Thoracic aorta (tissue), 2 donors: Measurements from ENCODE around the gene DLG1. TPM values are rescaled to one million over a fixed set of nuclear protein-coding genes. Genes with fewer than 3 reads are reported as not detected.
"Not testable (repeated sequence)": the region's sequence is repeated elsewhere in the genome, so short reads cannot be mapped to it uniquely, and the experiment has no call there.

Experiments
- ATAC-seq: fragments of 150-250 bp; one replicate; pipeline ENCODE4 v1.8.0; 2017; ENCODE audit warnings: low read depth; ENCODE audit not compliant: insufficient number of reproducible peaks, low FRiP score
- DNase-seq: peaks from one replicate; pipeline ENCODE4 v3.0.0-alpha.2; 2020; ENCODE audit warnings: low spot score
- H3K27ac ChIP-seq, 2 donors: fragments of 200-600 bp; sonication (generic); 1 replicate in 1 of 2; 2 replicates in 1 of 2; pipeline ENCODE4 v1.5.1; 2016; ENCODE audit warnings: mild to moderate bottlenecking in 2 of 2, moderate library complexity in 2 of 2
- H3K27me3 ChIP-seq: fragments of 200-600 bp; sonication (generic); replicated peaks from 2 replicates; pipeline ENCODE4 v1.6.0; 2016; ENCODE audit warnings: mild to moderate bottlenecking; ENCODE audit not compliant: insufficient read depth
- H3K36me3 ChIP-seq: fragments of 200-600 bp; sonication (generic); one replicate; pipeline ENCODE4 v1.5.1; 2016
- H3K4me1 ChIP-seq, 2 donors: fragments of 200-600 bp; sonication (generic); 1 replicate in 1 of 2; 2 replicates in 1 of 2; pipeline versions ENCODE4 v1.5.1 to v1.6.0; 2016; ENCODE audit warnings: low read depth in 2 of 2, mild to moderate bottlenecking in 1 of 2; ENCODE audit not compliant: control insufficient read depth in 1 of 2
- H3K4me3 ChIP-seq: fragments of 200-600 bp; sonication (generic); 2 replicates; pipeline ENCODE4 v1.5.1; 2016; ENCODE audit warnings: mild to moderate bottlenecking
- H3K9me3 ChIP-seq: fragments of 200-600 bp; sonication (generic); 2 replicates; pipeline ENCODE4 v1.5.1; 2016
- total RNA-seq, 2 donors: library from RNA; depleted of rRNA; stranded (reverse); fragments of >200 nt; gene quantifications; one replicate each; pipeline versions ENCODE4 v1.1.0 to v1.2.3, GENCODE V29; 2016
- TF ChIP-seq, protein P1 (sequence below): fragments of 200-600 bp; sonication (generic); IDR thresholded peaks from one replicate; pipeline ENCODE4 v1.5.1; 2019; ENCODE audit warnings: antibody characterized with exemption

The DLG1 gene
- total RNA-seq, 2 donors from 2014 or later, result 46.4 to 67.8 TPM

DNA sequence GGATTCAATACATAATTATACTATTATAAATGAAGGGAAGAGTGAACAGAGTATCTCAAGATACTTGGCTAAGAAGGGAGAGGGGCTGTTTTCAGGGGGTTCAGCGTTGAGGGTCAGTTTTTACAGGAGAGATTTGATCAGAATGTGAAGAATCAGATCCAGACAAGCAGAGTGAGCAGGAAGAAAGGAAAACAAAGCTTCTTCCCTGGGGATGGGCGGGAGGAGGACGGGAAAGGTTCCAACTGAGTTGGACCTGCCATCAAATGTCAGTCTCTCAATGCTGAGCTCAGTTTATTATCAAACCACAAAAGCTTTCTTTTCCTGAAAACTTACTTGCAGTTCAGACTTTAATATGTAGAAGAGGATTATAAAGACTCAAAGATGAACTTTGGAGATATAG lies 262.8 kb downstream of the DLG1 start:
- Histone ChIP-seq H3K27me3 (no peaks in the 10 kb centered on the region), H3K36me3 (no peaks in the 10 kb centered on the region), H3K27ac (no peak overlapping the region), H3K4me3 (no peak overlapping the region), H3K9me3 (no peaks in the 10 kb centered on the region), H3K4me1 (peaks cover 7 to 10% of the 10 kb centered on the region in 2 donors)
- DNase-seq (no peak), ATAC-seq (no peak)
- TF ChIP-seq, protein P1, sequence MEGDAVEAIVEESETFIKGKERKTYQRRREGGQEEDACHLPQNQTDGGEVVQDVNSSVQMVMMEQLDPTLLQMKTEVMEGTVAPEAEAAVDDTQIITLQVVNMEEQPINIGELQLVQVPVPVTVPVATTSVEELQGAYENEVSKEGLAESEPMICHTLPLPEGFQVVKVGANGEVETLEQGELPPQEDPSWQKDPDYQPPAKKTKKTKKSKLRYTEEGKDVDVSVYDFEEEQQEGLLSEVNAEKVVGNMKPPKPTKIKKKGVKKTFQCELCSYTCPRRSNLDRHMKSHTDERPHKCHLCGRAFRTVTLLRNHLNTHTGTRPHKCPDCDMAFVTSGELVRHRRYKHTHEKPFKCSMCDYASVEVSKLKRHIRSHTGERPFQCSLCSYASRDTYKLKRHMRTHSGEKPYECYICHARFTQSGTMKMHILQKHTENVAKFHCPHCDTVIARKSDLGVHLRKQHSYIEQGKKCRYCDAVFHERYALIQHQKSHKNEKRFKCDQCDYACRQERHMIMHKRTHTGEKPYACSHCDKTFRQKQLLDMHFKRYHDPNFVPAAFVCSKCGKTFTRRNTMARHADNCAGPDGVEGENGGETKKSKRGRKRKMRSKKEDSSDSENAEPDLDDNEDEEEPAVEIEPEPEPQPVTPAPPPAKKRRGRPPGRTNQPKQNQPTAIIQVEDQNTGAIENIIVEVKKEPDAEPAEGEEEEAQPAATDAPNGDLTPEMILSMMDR, result no peak

DNA sequence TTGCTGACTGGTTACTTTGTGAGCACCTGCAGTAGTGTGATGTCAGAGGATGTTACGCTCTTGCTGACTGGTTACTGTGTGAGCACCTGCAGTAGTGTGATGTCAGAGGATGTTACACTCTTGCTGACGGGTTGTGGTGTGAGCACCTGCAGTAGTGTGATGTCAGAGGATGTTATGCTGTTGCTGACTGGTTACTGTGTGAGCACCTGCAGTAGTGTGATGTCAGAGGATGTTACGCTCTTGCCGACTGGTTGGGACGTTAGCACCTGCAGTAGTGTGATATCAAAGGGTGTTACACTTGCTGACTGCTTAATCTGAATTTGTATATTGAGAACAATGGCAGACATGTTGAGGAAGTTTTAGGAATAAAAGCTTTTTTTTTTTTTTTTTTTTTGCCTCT lies 263.6 kb downstream of the DLG1 start:
- not testable (repeated sequence) for H3K4me3 ChIP-seq, DNase-seq, H3K27me3 ChIP-seq, H3K9me3 ChIP-seq, ATAC-seq, H3K36me3 ChIP-seq, H3K27ac ChIP-seq
- peaks cover 7 to 12% of the 10 kb centered on the region in 2 donors for H3K4me1 ChIP-seq

DNA sequence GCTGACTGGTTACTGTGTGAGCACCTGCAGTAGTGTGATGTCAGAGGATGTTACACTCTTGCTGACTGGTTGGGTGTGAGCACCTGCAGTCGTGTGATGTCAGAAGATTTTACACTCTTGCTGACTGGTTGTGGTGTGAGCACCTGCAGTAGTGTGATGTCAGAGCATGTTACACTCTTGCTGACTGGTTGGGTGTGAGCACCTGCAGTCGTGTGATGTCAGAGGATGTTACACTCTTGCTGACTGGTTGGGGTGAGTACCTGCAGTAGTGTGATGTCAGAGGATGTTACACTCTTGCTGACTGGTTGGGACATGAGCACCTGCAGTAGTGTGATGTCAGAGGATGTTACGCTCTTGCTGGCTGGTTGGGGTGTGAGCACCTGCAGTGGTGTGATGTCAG lies 264.6 kb downstream of the DLG1 start:
- not testable (repeated sequence) for H3K27ac ChIP-seq, DNase-seq, H3K27me3 ChIP-seq, H3K9me3 ChIP-seq, H3K4me3 ChIP-seq, H3K36me3 ChIP-seq, ATAC-seq
- peaks cover 7 to 23% of the 10 kb centered on the region in 2 donors for H3K4me1 ChIP-seq

DNA sequence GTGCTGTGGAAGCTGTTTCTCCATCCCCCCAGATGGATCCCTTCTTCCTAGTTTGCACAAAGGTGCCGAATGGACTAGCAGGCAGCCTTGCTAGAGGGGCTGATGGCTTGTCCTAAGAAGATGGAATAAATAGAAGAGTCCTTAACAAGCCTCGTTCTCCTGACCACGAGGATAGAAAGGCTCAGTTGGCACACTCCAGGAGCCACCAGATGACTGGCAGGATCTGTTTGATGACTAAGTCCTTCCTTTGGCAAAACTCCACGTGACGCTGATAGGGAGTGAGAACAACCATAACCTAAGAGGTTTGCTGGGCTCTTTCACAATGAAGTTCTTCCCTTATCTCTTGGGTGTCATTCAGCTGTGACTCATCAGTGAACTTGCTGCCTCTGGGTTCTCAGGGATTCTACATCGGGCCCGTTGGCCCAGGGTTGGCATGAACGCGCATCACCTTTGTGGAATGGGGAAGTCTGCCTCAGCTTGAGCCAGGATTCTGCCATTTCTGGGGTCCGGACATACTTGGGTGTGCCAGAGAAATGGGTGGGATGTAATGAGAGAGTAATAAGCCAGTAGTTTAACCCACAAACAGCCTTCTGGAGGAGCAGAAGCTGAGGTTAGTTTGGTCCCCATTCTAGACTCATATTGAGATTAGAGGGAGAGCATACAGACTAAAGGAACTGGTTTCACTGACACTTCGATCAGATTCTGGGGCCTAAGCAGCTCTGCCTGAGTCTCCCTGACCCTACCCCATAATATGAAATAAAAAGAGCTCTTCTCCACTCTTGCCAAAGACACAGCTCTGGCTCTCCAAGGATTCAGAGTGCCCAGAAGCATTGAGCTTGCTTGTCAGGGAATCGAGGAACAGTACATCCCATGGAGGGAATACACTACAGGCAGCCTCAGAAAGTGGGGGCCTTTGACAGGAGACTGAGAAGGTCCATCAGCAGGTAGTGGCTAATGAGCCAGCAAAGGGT lies 266.8 kb downstream of the DLG1 start:
- Histone ChIP-seq H3K4me1 (peaks cover 7 to 25% of the 10 kb centered on the region in 2 donors), H3K27me3 (peaks cover 4% of the 10 kb centered on the region), H3K27ac (no peak overlapping the region), H3K9me3 (no peaks in the 10 kb centered on the region), H3K36me3 (no peaks in the 10 kb centered on the region), H3K4me3 (no peak overlapping the region)
- ATAC-seq (peak; percentile 78), DNase-seq (peak; percentile 71)
- TF ChIP-seq, protein P1, result no peak

DNA sequence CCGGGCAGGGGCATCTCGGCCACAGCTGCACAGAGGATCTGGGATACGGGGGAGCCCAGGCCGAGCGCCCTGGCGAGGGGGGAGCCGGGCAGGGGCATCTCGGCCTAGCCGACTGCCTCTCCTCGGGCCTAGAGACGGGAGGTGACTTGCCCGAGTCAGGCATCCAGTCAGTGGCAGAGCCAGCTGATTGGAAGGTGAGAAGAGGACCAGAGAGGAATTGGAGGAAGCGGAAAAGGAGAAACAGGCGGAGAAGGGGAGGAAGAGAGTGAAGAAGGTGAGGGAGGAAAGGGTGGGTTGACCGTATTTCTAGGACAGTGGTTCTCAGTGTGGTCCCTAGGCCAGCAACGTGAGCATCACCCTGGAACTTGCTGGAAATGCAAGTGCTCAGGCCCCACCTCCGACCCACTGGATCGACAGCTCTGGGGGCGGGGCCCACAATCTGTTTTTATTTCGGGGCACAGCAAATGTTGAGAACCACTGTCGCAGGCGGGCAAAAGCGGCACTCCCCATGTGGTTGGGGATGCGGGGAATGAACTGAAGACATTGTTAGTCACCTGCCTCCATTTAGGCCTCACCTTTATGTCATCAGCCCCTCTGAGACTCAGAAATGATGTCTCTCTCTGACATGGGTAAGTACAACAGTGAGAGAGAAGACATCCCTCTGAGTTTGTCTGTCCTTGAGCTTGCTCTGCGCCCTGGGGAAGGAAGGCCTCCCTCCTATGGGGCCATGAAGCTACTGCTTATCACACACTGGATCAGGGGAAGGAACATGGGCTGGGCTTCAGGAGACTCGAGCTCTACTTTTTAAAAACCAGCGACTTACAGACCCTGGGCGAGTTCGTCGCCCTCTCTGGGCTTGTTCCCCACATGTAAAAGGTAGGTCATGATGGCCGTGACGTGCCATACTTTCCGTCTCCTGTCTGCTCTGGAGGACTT lies 267.8 kb downstream of the DLG1 start:
- H3K27me3 ChIP-seq, result peaks cover 4% of the 10 kb centered on the region
- no peaks in the 10 kb centered on the region for H3K9me3 ChIP-seq
- TF ChIP-seq, protein P1, result no peak
- H3K36me3 ChIP-seq, result no peaks in the 10 kb centered on the region
- ATAC-seq (no peak), DNase-seq (no peak)
- no peak overlapping the region for H3K27ac ChIP-seq
- H3K4me3 ChIP-seq, result no peak overlapping the region
- H3K4me1 ChIP-seq, result peaks cover 7 to 25% of the 10 kb centered on the region in 2 donors
